Neural progenitor cell (in vitro differentiated cells): Measurements from ENCODE around the gene GPRC5D.

ENCODE experiments used
- CTCF ChIP-seq: fragments of 200-600 bp; sonication (generic); IDR thresholded peaks from 2 replicates; pipeline ENCODE4 v1.5.1; 2017; ENCODE audit warnings: antibody characterized with exemption, mild to moderate bottlenecking
- EZH2 ChIP-seq: fragments of 200-600 bp; sonication (generic); IDR thresholded peaks from 2 replicates; pipeline ENCODE4 v1.6.1; 2017; ENCODE audit warnings: antibody characterized with exemption, mild to moderate bottlenecking, moderate library complexity

DNA sequence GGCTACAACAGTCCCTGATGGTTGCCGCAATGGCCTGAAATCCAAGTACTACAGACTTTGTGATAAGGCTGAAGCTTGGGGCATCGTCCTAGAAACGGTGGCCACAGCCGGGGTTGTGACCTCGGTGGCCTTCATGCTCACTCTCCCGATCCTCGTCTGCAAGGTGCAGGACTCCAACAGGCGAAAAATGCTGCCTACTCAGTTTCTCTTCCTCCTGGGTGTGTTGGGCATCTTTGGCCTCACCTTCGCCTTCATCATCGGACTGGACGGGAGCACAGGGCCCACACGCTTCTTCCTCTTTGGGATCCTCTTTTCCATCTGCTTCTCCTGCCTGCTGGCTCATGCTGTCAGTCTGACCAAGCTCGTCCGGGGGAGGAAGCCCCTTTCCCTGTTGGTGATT lies 43.7 kb downstream of the GPRC5D start:
- no peak for TF ChIP-seq CTCF
- no peak for TF ChIP-seq EZH2
